Measurements from ENCODE around the gene RPL38.

The RPL38 gene

GRCh38 chr17:74249590-74250270 lies 46.3 kb downstream of the RPL38 start:
- DNase-seq: no peak

GRCh38 chr17:74250324-74250995 lies 47.0 kb downstream of the RPL38 start:
- DNase-seq: no peak

GRCh38 chr17:74251051-74251450 lies 47.6 kb downstream of the RPL38 start:
- no peak for DNase-seq

- no peak for DNase-seq
Measured at GRCh38 chr17:74251569-74251968, 48.1 kb downstream of the RPL38 start.

GRCh38 chr17:74252211-74252610 lies 48.7 kb downstream of the RPL38 start:
- no peak for DNase-seq

- DNase-seq: no peak
Measured at GRCh38 chr17:74253036-74253435, 49.6 kb downstream of the RPL38 start.

DNA sequence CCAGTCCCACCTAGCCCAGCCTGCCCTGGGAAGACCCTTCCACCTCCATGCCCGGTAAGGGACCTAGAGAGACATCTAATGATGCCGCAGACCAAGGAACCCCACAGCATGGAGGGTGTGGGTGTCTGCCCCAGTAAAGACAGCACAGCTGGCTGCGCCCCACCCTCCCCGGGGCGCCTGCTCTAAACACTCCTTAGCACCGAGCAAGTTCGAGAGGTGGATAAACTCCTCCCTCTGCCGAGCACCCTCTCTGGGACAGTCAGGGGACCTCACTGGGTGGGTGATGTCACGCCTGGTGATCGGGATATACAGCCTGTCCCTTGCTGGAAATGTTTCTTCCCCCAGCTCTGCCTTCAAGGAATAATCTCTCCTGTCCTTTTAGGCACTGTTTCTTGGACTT lies 53.8 kb downstream of the RPL38 start:
- DNase-seq: no peak

DNA sequence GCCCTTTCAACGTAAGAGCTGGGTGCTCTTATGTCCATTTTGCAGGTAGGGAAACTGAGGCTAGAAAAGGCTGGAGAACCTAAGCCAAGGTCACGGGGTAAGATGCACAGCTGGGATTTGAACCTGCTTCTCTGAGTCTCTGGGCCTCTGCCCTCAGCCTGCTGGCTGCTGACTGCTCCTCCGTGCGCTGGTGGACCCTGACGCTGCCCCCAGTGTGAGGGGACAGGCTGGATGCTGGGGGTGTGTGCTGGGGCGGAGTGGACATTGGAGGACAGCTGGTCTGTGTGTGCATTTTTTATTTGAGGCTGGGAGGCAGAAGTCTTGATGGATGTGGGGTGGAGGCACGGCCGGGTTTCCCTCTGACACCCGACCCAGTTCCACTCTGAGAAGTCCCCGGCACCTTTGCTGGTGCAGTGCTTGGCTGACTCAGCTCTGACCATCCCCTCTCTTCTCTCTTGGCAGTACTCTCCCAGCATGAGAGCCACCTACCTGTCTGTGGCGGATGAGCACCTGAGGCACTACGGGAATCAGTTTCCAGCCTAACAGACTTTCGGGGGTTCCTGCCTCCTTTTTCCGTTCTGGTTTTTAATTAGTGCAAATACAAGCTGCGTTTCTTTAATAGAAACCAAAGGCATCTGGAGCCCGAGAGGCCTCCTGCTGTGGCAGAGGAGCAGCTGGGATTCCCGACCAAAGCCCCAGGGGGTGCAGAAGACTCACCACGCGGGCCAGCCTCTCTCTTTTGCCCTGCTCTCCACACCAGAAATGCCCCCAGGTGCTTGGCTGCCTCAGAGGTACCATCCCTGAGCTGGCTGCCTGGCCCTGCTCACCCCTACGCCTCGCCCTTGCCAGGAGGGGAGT lies 56.4 kb downstream of the RPL38 start:
- DNase-seq: no peak
